ENCODE results near the gene IGF2R. TPM values are rescaled to one million over a fixed set of nuclear protein-coding genes. Genes with fewer than 3 reads are reported as not detected.

IGF2R gene
- total RNA-seq, 1 donor from 2014 or later: 64.0 TPM

DNA sequence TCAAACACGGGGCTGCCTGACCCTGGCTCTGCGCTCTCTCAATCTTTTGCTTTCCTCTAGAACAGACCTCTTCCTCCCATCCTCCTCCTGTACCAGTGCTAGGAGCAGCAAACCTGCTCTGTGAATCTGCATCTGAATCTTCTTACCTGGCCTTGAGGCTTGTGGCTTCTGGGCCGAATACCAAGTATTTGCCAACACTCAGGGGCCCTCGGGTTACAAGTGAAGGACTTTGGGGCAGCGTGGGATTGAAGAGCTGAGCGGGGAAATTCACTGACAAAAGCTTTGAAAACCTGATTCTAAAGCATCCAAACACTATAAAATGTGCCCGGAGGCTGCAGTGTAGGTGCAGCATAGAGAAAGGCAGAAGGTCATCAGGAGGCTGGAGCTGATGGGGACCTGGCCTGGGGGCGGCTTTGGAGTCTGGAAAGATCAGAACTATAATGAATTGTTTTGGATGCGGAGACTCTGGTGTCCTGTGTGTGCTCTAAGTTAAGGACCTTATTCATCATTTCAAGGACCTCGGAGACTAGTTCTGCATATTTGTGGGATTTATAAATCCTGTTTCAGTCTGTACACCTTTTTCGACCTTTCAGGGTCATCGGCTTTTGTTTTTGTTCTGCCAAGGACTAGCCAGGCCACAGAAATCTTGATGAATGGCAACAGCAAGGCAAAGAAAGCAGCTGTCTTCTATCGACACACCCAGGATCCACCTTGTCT, 16.4 kb upstream of the IGF2R start:
- intact Hi-C loops (cut with micrococcal nuclease): no loop called here

DNA sequence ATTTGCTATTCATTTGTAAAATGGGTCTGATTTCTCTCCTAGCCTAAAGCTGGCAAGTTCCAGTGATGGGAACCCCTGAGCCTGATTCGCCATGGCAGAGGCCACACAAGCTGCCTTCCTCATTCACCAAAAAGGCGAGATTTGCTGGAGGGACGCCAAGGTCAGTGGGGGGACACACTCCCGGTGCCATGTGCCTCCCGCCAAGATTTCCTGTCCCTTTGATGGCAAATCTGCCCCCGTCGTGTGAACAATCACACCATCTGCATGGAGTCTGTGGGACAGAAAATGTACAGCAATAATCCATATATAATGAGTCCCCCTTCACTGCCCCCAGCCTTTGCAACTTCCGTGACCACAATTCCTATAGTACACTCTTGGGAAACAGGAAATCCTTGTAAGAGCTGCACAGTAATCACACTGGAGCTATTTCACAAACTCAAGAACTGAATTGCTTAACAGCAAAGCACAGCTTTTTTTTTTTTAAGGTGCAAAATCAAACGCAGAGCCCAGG, 15.7 kb upstream of the IGF2R start:
- intact Hi-C loops (cut with micrococcal nuclease): no loop called here

DNA sequence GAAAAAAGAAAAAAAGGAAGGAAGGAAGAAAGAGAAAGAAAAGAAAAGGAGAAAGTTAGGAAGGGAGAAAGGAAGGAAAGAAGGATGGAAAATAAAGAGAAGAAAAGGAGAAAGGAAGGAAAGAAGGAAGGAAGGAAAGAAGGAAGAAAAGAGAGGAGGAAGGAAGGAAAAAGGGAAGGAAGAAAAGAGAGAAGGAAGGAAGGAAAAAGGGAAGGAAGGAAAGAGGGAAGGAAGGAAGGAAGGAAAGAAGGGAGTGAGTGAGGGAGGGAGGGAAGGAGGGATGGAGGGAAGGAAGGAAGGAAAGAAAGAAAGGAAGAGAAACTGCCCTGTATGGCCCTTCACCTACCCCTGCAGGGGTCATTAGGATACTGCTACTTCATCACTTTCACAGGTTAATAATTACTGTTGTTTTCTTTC, 12.9 kb upstream of the IGF2R start:
- intact Hi-C loops (cut with micrococcal nuclease): no loop called here

DNA sequence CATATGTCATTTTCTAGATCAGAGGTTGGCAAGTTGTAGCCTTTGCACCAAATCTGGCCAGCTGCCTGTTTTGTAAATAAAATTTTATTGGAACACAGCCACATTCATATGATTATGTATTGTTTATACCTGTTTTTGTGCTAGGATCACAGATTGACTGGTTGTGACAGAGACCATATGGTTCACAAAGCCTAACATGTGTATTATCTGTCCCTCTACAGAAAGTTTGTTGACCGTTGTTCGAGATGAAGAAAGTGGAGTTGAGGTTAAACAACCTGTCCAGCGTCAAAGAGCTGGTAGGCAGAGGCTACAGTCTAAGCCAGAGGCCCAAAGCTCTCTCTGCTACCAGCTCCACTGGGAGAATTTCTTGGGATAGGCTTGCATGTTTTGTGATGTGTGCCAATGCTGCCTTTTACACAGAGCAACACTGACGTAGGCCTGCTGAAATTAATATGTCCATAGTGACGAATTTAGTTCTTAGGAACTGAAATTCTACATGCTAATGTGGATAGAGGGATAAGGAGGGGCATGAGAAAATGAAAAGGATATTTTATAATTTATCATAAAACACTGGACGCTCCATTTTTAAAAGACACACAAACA, 11.7 kb upstream of the IGF2R start:
- intact Hi-C loops (cut with micrococcal nuclease): no loop called here

DNA sequence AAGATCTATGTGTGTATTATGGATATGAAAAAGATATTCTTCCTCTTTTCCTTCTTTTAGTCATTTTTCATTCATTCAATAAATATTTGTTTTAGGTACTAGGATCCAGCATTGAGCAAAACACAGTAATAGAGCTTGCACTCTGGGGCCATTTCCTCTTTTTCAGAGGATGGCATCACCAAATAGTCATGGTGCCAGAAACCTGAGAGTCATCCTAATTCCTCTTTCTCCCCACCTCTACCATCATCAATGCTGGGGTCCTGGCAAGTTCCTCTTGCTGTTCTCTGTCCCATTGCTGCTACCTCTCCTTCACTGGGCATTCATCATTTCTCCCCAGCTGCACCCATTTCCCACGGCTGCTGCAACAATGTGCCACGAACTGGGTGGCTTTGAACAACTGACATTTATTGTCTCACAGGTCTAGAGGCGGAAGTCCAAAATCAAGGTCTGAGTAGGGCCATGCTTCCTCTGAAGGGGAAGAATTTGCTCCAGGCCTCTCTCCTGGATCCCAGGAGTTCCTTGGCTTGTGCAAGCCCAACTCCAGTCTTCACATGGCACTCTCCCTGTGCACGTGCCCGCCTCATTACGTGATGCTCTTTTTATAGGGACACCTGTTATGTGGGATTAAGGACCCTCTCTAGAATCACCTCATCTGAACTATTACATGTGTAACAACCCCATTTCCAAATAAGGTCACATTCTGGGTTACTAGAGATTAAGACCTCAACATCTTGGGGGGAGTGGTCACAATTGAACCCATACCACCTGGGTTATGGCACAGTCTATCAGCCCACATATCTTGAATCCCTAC, 9.5 kb upstream of the IGF2R start:
- intact Hi-C loops (cut with micrococcal nuclease): no loop called here

DNA sequence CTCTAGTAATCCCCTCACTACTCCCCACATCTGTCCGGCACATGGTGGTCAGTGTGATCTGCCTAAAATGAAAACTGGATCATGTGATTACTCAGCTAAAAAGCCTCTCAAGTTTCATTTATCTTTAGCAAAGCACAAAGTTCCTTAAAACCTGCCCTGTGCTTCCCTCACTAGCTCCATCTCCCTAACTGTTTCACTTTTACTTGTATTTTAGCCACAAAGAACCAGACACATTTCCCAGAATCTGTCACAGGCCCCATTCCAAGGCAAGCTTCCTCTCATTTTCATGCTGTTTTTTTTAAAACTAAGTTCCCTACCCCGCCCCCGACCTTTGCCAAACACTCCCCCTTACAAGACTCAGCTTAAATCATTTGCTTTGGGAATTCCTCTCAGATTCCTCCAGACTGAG, 8.9 kb upstream of the IGF2R start:
- intact Hi-C loops (cut with micrococcal nuclease): no loop called here

DNA sequence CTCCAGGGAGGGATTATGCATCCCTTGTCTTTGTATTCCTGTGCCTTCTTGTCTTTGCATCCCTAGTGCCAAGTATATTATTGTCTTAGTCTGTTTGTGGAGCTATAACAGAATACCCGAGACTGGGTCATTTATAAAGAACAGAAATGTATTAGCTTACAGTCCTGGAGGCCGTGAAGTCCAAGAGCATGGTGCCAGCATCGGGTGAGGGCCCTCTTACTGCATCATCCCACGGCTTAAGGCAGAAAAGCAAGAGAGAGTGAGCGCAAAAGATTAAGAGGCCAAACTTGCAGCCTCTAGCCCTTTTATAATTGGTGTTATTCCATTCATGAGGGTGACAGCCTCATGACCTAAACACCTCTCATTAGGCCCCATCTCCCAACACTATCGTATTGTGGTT, 8.4 kb upstream of the IGF2R start:
- intact Hi-C loops (cut with micrococcal nuclease): no loop called here

DNA sequence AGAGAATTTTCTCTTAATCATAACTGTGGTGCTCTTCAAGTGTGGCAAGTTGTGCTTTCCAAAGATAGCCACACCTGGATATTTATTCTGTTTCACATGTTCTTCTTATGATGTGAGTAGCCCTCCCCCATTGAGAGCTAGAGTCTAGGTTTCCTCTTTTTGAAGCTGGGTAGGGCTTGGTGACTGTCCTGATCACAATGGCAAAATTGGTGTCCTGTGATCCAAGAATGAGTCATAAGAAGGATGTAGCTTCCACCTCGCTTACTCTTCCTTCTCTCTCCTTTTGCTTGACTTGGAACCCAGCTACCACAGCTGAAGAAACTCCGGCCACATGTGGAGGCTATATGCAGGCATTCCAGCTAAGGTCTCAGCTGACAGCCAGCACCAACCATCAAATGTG, 7.4 kb upstream of the IGF2R start:
- intact Hi-C loops (cut with micrococcal nuclease): no loop called here

DNA sequence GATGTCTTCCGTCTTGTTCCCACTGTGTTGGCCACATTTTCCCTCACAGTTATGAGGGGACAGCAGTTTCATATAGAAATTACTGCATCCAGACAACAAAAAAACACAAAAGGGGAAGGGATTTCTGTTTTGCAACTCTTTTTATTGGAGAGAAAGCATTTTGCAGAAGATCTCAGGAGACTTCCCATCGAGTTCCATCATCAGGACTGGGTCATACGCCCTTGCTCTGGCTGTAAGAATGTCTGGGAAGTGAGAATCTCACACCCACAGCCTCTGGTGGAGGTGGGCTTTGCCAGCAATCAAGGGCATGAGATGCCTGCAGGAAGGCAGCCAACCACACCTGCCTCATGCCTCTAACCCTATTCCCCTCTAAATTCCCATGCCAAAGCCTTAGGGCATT, 5.8 kb upstream of the IGF2R start:
- intact Hi-C loops (cut with micrococcal nuclease): no loop called here

DNA sequence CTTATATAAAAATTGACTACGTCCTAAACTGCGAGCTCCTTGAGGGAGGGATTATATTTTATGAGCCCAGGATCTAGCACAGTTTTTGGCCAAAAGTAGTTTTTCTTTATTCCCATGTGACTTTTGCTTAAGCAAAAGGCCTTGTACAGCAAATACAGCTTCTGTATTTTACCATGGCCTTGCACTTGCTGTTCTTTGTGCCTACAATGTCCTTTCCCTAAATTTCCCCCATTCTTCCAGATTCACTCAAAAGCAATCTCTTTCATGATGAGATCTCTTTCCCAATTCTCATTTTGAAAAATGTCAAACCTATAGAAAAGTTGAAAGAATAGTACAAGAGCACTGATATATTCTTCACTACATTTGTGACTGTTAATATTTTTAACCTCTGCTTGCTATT, 4.8 kb upstream of the IGF2R start:
- intact Hi-C loops (cut with micrococcal nuclease): no loop called here

DNA sequence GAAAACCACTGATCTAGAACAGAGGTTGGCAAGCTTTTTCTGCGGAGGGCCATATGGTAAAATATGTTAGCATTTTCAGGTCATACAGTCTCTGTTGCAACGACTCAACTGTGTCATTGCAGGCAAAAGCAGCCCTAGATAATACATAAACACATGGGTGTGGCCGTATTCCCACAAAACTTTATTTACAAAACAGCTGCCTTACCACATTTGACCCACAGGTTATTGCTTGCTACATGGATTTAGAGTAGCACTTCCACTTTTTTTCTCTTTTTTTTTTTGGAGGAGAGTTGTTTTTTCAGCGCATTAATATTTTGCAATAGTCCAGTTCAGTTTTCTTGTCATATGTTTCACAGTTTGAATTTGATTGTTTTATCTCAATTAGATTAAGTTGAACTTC, 2.5 kb upstream of the IGF2R start:
- intact Hi-C loops (cut with micrococcal nuclease): no loop called here

DNA sequence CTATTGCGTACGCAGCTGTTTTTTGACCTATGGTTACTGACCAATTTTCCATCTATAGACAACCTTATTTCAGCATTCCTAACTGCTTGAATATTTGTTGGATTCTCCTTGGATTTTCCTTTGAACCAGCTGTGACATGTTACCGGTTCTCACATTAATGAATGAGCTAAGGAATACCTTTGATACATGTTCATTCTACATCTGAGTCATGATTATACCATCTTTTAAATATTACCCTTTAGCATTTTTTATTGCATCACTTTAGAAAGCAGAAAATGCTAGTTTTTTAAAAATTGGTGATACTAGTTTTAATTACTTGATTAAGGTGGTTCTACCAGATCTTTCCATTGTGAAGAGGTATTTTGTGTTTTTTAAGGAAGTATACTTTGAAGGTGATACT, 1.9 kb upstream of the IGF2R start:
- intact Hi-C loops (cut with micrococcal nuclease): no loop called here

DNA sequence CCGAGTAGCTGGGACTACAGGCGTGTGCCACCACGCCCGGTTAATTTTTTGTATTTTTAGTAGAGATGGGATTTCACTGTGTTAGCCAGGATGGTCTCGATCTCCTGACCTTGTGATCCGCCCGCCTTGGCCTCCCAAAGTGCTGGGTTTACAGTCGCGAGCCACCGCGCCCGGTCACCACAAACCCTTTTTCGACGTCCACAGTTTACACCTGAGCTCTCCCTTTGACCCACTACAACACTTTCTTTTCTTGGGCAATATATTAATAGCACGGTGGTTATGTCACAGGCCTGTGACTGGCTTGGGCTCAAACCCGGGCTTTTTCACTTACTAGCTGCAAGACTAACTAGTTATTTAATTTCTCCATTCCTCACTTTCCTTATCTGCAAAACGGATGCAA, 1.3 kb upstream of the IGF2R start:
- intact Hi-C loops (cut with micrococcal nuclease): loop anchor here (1.0 to 2.0 kb wide), 5 partner anchors 49 to 274 kb away; partner anchors contain the start of genes MRPL18, SOD2 and WTAP

DNA sequence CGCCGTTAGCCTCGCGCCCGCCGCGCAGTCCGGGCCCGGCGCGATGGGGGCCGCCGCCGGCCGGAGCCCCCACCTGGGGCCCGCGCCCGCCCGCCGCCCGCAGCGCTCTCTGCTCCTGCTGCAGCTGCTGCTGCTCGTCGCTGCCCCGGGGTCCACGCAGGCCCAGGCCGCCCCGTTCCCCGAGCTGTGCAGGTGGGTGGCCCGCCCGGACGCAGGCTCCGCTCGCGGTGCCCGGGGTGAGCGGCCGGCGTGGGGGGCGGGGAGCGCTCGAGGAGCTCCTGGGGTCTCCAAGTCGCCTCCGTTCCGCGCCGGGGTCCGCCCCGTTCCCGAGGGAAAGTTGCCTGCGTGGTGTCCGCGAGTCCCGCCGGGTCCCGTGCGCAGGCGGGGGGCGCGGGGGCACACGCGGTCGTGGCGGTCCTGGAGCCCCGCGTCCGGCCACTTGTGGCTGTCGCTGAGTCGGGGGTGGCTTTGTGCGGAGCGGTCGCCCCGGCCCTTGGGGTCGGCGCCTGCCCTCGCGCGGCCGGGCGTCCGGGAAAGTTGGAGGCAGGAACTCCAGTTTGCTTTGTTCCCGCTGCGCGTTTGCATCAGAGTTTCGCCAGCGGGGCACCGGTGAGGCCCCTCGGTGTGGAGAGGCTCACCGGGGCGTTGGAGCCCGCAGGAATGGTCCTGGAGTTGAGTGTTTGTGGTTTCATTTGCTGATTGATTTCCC, 476 bp downstream of the IGF2R start:
- intact Hi-C loops (cut with micrococcal nuclease): loop anchor here (2.0 kb wide), 2 partner anchors 99 to 243 kb away; partner anchors contain the start of gene WTAP

DNA sequence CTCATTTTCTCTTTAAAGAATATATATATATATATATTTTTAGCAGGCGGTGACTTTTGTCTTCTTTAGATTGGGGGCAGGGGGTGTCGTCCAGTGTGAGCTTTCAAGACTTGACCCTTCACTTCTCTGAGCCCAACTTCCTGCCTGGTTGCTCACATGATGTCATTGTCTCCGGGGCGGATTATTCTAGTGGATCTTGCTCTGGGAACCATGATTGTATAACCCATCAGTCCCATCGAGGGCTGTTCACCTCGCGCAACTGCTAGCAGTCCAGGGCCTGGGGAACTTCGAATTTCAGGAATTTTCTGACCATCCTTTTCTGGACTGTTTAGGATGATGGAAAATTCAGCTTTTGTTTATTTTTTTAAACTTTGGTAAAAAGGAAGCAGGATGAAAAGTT, 1.0 kb downstream of the IGF2R start:
- intact Hi-C loops (cut with micrococcal nuclease): loop anchor here (1.0 to 10.0 kb wide), 4 partner anchors 9 to 495 kb away; partner anchors contain the start of gene WTAP

DNA sequence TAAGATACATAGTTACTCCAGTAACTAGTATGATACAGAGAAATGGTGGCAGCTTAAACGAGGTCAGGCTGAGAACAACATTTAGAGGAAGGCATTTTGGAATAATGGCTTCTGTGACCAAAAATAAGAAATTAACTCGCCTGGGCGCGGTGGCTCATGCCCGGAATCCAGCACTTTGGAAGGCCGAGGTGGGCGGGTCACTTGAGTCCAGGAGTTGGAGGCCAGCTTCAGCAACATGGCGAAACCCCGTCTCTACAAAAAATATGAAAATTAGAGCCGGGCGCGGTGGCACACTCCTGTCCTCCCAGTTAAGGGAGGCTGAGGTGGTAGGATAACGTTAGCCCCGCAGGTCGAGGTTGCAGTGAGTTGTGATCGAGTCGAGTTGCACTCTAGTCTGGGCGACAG, 1.8 kb downstream of the IGF2R start:
- intact Hi-C loops (cut with micrococcal nuclease): loop anchor here (1.0 to 10.0 kb wide), 2 partner anchors 9 to 494 kb away; no protein-coding TSS in a partner anchor

DNA sequence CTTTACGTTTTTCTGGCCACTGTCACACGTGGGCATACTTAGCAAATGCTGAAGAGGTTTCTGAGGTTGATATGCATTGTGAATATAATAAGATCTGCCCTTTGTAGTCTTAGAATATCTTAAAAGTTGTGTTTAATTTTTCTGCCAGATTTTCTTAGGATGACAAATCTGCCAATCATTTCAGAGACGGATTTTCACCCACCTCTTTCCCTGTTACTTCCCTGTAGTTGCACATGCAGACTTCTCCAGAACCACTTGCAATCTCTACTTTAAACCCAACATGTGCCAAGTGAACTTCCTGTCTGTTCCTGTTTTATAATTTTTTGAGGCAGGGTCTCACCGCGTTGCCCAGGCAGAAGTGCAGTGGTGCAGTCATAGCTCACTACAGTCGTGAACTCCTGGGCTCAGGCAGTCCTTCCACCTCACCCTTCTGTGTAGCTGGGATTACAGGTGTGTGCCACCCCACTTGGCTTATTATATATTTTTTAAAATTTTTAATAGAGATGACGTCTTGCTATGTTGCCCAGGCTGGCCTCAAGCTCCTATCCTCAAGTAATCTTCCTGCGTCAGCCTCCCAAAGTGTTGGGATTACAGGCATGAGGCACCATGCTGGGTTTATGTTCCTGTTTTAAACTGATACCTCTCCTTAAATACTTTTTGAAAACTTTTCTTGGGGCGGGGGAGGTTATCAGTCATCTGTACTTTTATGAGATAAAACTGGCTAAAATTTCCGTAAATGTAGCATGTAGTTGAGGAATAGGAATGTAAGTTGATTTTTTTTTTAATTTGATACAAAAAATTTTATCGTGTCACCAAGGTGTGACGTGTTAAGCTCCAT, 2.7 kb downstream of the IGF2R start:
- intact Hi-C loops (cut with micrococcal nuclease): loop anchor here (10.0 kb wide), 1 partner anchor 493 kb away; no protein-coding TSS in a partner anchor

DNA sequence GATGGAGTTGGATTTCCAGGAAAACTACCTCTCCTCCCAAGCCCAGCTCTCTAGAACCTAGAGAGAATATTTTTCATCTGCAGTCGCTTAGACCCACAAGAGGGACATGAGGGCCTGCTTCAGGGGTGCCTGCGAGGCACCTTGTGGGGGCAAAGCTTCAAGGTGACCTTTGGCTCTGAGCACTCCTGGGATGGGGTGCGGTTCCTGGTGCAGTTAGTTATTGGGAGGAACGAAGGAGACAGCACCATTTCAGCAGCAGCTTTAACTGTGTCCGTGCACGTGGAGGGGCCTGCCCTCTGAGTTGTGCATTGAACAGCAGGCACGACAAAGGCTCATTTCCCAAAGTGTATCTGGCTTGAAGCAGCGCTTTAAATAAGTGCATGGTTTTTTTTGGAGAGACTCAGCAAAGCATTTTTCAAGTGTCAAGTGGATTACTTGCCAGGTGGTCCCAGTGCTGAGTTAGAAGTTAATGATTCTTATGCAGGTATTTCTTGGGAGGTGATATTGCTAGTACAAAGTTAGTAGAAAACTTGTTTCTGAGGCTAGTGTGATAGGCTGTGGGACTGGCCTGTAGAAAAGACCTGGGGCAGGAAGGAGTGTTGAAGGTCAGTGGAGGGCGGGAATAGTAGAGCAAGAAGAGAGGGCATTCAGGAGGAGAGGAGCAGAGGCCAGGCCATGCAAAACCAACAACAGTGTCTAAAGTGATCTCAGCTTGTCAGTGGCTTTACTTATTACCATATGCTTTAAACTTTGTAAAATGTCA, 3.8 kb downstream of the IGF2R start:
- intact Hi-C loops (cut with micrococcal nuclease): loop anchor here (10.0 kb wide), 1 partner anchor 492 kb away; no protein-coding TSS in a partner anchor

DNA sequence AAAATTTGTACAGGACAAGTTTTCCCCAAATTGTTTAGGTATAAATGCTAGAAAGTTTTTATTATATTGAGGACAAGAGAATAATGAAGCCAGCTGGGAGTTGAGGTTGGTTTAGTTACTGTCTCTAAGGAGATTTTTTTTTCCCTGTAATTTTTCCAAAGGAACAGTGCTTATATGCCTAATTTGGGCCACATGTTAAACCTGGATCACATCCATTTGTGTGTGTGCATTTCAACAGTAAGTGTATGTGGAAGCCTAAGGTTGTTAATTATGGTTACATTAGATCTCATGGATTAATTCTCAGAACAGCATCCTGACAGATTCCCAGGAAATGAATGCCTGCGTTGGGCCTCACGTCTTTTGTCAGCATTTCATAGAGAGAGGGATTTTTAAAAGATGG, 4.5 kb downstream of the IGF2R start:
- intact Hi-C loops (cut with micrococcal nuclease): loop anchor here (10.0 kb wide), 1 partner anchor 491 kb away; no protein-coding TSS in a partner anchor

Data from T-helper 2 cell treated with Interferon-gamma antibody and Interleukin-4, amounts not matched to agents 100 ng/mL and 5 ng/mL, for 36 hours (primary cell).